COR-L47 (cell line): ENCODE results near the gene MMP17.

ENCODE experiments used
- DNase-seq: peaks from one replicate; lab custom pipeline; 2025; lab: John Stamatoyannopoulos, UW

Gene MMP17

GRCh38 chr12:131894981-131895639, 66.9 kb downstream of the MMP17 start:
- no peak for DNase-seq

DNA sequence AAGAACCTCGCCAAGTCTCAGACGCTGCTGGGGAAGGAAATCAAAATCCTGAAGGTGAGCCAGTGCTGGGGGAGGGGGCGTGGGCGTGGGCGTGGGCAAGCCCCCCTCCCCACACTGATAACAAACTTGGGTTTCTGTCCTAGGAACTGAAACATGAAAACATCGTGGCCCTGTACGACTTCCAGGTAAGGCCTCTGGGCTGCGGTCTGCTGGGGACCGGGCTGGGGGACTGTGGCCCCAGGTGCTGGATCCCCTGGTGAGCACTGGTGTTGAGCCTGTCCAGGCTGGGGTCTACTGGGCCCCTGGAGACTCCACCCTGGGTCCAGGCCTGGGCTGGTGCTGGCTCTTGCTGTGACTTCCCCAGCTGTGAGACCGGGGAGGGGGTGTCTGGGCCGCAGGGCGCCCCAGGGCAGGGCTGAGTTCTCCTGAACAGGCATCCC, 67.5 kb downstream of the MMP17 start:
- DNase-seq: no peak

GRCh38 chr12:131896080-131896810, 68.1 kb downstream of the MMP17 start:
- peak; percentile 78 for DNase-seq

GRCh38 chr12:131896811-131897270, 68.6 kb downstream of the MMP17 start:
- no peak for DNase-seq

GRCh38 chr12:131897276-131897675, 69.1 kb downstream of the MMP17 start:
- DNase-seq: no peak

- DNase-seq: no peak
Observed at GRCh38 chr12:131897875-131898274, 69.7 kb downstream of the MMP17 start.

GRCh38 chr12:131900397-131900796, 72.2 kb downstream of the MMP17 start:
- DNase-seq: no peak
